Vagina (tissue), 2 donors: Measurements from ENCODE around the gene LARP1.

Experiments
- POLR2A ChIP-seq, 2 donors: fragments of 450-650 bp; IDR thresholded peaks; one replicate each; pipeline ENCODE4 v1.6.1; 2017; ENCODE audit warnings: antibody characterized with exemption in 2 of 2, mild to moderate bottlenecking in 2 of 2, moderate library complexity in 2 of 2
- TF ChIP-seq, protein P1 (sequence below), 3 experiments: fragments of 450-650 bp in 2 of 3; fragments of 200-600 bp in 1 of 3; sonication (generic) in 1 of 3; IDR thresholded peaks; one replicate each; pipeline ENCODE4 v1.5.1; 2017 to 2019; ENCODE audit warnings: antibody characterized with exemption in 3 of 3, mild to moderate bottlenecking in 2 of 3, moderate library complexity in 2 of 3

DNA sequence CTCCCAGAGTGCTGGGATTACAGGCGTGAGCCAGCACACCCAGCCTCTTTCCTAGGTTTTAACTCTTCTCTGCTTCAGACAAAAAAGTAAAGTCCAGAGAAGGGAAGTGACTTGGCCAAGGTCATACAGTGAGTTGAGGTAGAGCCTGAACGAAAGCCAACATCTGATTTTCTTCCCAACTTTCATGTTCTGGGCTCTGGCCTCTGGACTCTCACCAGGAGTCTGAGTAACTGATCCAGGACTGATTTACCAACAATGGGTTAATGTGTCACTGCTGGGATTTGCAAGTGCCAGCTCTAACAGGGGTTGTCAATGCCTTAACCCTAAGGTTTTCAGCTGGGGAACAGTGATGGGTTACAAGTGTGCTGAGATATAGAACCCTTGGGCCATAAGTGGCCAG is 32.2 kb upstream of the LARP1 start:
- TF ChIP-seq POLR2A (IDR thresholded peaks at IDR 0.05), result no peak
- TF ChIP-seq, protein P1, sequence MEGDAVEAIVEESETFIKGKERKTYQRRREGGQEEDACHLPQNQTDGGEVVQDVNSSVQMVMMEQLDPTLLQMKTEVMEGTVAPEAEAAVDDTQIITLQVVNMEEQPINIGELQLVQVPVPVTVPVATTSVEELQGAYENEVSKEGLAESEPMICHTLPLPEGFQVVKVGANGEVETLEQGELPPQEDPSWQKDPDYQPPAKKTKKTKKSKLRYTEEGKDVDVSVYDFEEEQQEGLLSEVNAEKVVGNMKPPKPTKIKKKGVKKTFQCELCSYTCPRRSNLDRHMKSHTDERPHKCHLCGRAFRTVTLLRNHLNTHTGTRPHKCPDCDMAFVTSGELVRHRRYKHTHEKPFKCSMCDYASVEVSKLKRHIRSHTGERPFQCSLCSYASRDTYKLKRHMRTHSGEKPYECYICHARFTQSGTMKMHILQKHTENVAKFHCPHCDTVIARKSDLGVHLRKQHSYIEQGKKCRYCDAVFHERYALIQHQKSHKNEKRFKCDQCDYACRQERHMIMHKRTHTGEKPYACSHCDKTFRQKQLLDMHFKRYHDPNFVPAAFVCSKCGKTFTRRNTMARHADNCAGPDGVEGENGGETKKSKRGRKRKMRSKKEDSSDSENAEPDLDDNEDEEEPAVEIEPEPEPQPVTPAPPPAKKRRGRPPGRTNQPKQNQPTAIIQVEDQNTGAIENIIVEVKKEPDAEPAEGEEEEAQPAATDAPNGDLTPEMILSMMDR (IDR thresholded peaks at IDR 0.05), result no peak
